Esophagus muscularis mucosa (tissue), 4 donors: ENCODE measurements around the gene ASGR1. TPM values are rescaled to one million over a fixed set of nuclear protein-coding genes. Genes with fewer than 3 reads are reported as not detected.

Experiments
- DNase-seq: peaks from one replicate; pipeline ENCODE4 v3.0.0-alpha.2; 2017; ENCODE audit errors: extremely low spot score
- H3K27ac ChIP-seq, 4 donors: fragments of 200-600 bp; sonication (generic); replicated peaks in 1 of 4; 1 replicate in 3 of 4; 2 replicates in 1 of 4; pipeline ENCODE4 v1.5.1; 2016 to 2019; ENCODE audit warnings: mild to moderate bottlenecking in 1 of 4
- H3K27me3 ChIP-seq, 4 donors: fragments of 200-600 bp; sonication (generic); one replicate each; pipeline versions ENCODE4 v1.5.1 to v1.6.0; 2016 to 2019
- H3K36me3 ChIP-seq, 4 donors: fragments of 200-600 bp; sonication (generic); one replicate each; pipeline ENCODE4 v1.5.1; 2016 to 2019
- H3K4me1 ChIP-seq, 4 donors: fragments of 200-600 bp; sonication (generic); one replicate each; pipeline ENCODE4 v1.5.1; 2016 to 2019
- H3K4me3 ChIP-seq, 4 donors: fragments of 200-600 bp; sonication (generic); 1 replicate in 2 of 4; 2 replicates in 2 of 4; pipeline ENCODE4 v1.5.1; 2016 to 2019; ENCODE audit warnings: mild to moderate bottlenecking in 4 of 4, moderate library complexity in 1 of 4
- H3K9me3 ChIP-seq, 4 donors: fragments of 200-600 bp; sonication (generic); 1 replicate in 3 of 4; 2 replicates in 1 of 4; pipeline ENCODE4 v1.5.1; 2016 to 2019
- CTCF ChIP-seq, 3 experiments: fragments of 200-600 bp in 2 of 3; fragments of 450-650 bp in 1 of 3; sonication (generic) in 2 of 3; IDR thresholded peaks; one replicate each; pipeline ENCODE4 v1.5.1; 2017 to 2019; ENCODE audit warnings: antibody characterized with exemption in 3 of 3, mild to moderate bottlenecking in 2 of 3, moderate library complexity in 1 of 3
- EP300 ChIP-seq: sonication (generic); formaldehyde crosslinking; IDR thresholded peaks from one replicate; pipeline ENCODE4 v1.6.1; 2017; ENCODE audit warnings: antibody characterized with exemption
- POLR2A ChIP-seq: fragments of 450-650 bp; IDR thresholded peaks from one replicate; pipeline ENCODE4 v1.6.1; 2017; ENCODE audit warnings: antibody characterized with exemption, moderate library complexity, mild to moderate bottlenecking, low read depth
- POLR2AphosphoS5 ChIP-seq, 2 donors: sonication (generic); formaldehyde crosslinking; IDR thresholded peaks; one replicate each; pipeline ENCODE4 v1.6.1; 2017; ENCODE audit warnings: antibody characterized with exemption in 2 of 2
- WGBS: methylation state at CpG from one replicate; pipeline ENCODE4 v1.1.5; 2018; 5-methylcytosine and 5-hydroxymethylcytosine counted together
- intact Hi-C: fragments of 100-400 bp; cut with DNase I; formaldehyde crosslinking; loops from one replicate; pipeline ENCODE4 v1.15.1; 2023
- total RNA-seq, 4 donors: library from RNA; depleted of rRNA; stranded (reverse); fragments of >200 nt; gene quantifications; one replicate each; pipeline versions ENCODE4 v1.1.0 to v1.2.1, GENCODE V29; 2016

ASGR1 gene
- total RNA-seq, 4 donors from 2014 or later = 0.52 to 2.5 TPM; not detected in 2

DNA sequence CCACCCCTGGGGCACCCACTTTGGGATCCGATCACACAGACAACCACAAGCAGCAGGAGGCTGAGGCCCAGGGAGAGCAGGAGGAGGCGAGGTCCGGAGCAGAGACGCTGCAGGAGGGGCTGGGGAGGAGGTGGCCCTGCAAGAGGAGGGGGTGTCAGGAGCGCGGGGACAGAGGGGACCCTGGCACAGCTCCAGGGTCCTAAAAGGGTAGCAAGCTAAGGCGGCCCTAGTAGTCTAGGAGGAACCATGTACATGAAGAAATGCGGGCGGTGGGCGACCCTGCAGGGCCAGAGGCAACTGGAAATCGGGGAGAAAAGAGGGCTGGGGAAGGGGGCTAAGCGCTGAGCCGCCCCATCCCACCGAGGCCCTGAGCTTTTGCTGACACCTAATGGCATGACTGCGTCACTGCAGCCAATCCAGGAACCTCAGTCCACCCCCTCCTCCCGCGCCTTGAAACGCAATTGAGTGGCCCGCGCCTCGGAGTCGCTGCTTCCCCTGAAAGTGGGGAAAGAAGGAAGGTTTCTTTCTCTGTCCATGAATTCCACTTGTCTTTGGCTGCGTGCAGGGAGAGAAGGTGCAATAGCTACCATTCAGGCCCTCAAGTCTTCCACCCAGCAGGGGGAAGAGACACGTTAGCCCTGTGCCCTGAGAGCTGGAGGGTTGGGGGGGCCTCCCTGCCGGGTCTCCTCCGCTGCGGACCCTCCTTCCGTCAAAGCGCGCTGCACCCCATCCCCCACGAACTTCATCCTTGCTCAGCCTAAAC is 1.8 kb downstream of the ASGR1 start:
- H3K4me3 ChIP-seq = peak overlapping the region; percentile 35 to 55 (median 43)
- no peak overlapping the region for H3K27ac ChIP-seq
- no peaks in the 10 kb centered on the region for H3K36me3 ChIP-seq
- intact Hi-C loops = loop anchor here (2.0 to 5.0 kb wide), 2 partner anchors 40 to 129 kb away; no protein-coding TSS in a partner anchor
- peaks cover 0 to 66% (median 18%) of the 10 kb centered on the region in 4 donors for H3K27me3 ChIP-seq
- DNase-seq = no peak
- 1% methylated on average over 28 of the region's 31 CpGs for WGBS
- TF ChIP-seq CTCF (IDR thresholded peaks at IDR 0.05) (peak; percentile 76 to 95 (median 83)), EP300 (no peak)
- peaks cover 12 to 25% (median 23%) of the 10 kb centered on the region in 4 donors for H3K4me1 ChIP-seq
- no peaks in the 10 kb centered on the region for H3K9me3 ChIP-seq

DNA sequence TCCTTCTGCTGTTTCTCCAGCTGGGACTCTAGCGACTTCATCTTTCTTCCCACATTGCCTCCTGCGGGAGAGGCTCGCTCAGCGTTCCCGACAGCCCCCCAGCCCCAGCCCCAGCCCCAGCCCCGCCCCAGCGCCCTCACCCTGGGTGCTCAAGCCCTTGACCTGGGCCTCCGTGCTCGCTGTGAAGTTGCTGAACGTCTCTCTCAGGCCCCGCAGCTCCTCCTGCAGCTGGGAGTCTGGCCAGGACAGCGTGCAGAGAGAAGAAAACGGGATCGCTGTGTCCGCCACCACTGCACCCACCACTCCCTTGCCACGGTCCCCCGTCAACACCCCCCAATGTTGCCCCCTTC is 2.4 kb downstream of the ASGR1 start:
- Histone ChIP-seq H3K4me1 (peaks cover 12 to 25% (median 23%) of the 10 kb centered on the region in 4 donors), H3K27me3 (peaks cover 0 to 66% (median 18%) of the 10 kb centered on the region in 4 donors), H3K36me3 (no peaks in the 10 kb centered on the region), H3K9me3 (no peaks in the 10 kb centered on the region), H3K4me3 (peak overlapping the region; percentile 35 to 55 (median 43)), H3K27ac (no peak overlapping the region)
- intact Hi-C loops = loop anchor here (2.0 to 5.0 kb wide), 2 partner anchors 40 to 128 kb away; no protein-coding TSS in a partner anchor
- 10% methylated on average over 13 of the region's 17 CpGs for WGBS
- TF ChIP-seq POLR2AphosphoS5 (IDR thresholded peaks at IDR 0.05) = no peak
- DNase-seq = no peak

DNA sequence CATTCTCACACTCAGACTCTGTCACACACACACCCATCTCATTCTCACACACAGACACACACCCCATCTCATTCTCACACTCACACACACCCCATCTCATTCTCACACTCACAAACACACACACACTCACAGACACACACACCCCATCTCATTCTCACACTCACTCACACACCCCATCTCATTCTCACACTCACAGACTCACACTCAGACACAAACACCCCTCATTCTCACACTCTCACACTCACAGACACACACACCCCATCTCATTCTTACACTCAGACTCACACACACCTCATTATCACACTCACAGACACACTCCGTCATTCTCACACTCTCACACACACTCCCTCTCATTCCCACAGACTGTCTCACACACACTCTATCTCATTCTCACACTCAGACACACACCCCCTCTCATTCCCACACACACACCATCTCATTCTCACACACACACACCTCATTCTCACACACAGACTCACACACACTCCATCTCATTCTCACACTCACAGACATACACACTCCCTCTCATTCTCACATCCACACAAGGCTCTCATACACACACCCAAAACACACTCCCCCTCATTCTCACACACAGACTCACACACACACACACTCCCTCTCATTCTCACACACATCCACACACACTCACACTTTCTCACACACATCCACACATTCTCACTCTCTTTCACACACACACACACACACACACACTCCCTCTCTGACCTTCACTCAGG is 2.9 kb downstream of the ASGR1 start:
- Histone ChIP-seq H3K27ac (no peak overlapping the region), H3K36me3 (no peaks in the 10 kb centered on the region), H3K4me3 (no peak overlapping the region), H3K9me3 (no peaks in the 10 kb centered on the region), H3K4me1 (peaks cover 12 to 25% (median 23%) of the 10 kb centered on the region in 4 donors), H3K27me3 (peaks cover 0 to 66% (median 18%) of the 10 kb centered on the region in 4 donors)
- 84% methylated on average over 1 of the region's 1 CpG for WGBS
- TF ChIP-seq POLR2A (no peak), EP300 (no peak), POLR2AphosphoS5 (IDR thresholded peaks at IDR 0.05) (no peak), CTCF (IDR thresholded peaks at IDR 0.05) (no peak)
- DNase-seq = no peak
- intact Hi-C loops = loop anchor here (2.0 to 5.0 kb wide), 2 partner anchors 39 to 127 kb away; no protein-coding TSS in a partner anchor

DNA sequence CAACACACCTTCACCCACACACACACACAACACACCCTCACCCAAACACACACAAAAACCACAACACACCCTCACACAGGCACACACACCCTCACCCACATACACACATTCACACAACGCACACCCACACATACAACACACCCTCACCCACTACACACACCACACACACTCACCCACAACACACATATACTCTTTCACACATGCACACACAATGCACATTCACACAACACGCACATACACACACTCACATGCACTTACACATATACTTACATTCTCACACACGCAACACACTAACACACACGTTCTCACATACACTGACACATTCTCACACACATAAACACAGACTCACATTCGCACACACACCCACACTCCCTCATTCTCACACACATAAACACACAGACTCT is 3.8 kb downstream of the ASGR1 start:
- Histone ChIP-seq H3K4me1 (peaks cover 12 to 25% (median 23%) of the 10 kb centered on the region in 4 donors), H3K9me3 (peaks cover 0 to 5% (median under 1%) of the 10 kb centered on the region in 4 donors), H3K4me3 (no peak overlapping the region), H3K27me3 (peaks cover 0 to 66% (median 18%) of the 10 kb centered on the region in 4 donors), H3K27ac (no peak overlapping the region), H3K36me3 (no peaks in the 10 kb centered on the region)
- TF ChIP-seq CTCF (IDR thresholded peaks at IDR 0.05) (no peak), EP300 (no peak), POLR2AphosphoS5 (IDR thresholded peaks at IDR 0.05) (no peak), POLR2A (no peak)
- 75% methylated on average over 5 of the region's 5 CpGs for WGBS
- intact Hi-C loops = loop anchor here (5.0 kb wide), 1 partner anchor 38 kb away; no protein-coding TSS in a partner anchor
- DNase-seq = no peak
